ENCODE data around the gene REXO1. TPM values are rescaled to one million over a fixed set of nuclear protein-coding genes. Genes with fewer than 3 reads are reported as not detected.

The REXO1 gene
- total and polyA plus RNA-seq, 2 donors from 2014 or later: 12.1 to 36.8 TPM

- Histone ChIP-seq H3K9ac (ENCODE audit: low read length in 3 of 3) (no peak overlapping the region), H3K9me3 (ENCODE audit: control insufficient read depth in 2 of 3, insufficient read depth in 1 of 3, low read length in 3 of 3) (no peaks in the 10 kb centered on the region), H3K27ac (ENCODE audit: low read depth in 2 of 2, low read length in 2 of 2) (no peak overlapping the region), H3K36me3 (ENCODE audit: control insufficient read depth in 2 of 3, insufficient read depth in 3 of 3, low read length in 3 of 3) (no peaks in the 10 kb centered on the region), H3K4me1 (ENCODE audit: control insufficient read depth in 2 of 3, insufficient read depth in 2 of 3, low read depth in 1 of 3, low read length in 3 of 3) (no peaks in the 10 kb centered on the region), H3K27me3 (ENCODE audit: control insufficient read depth, insufficient read depth, low read length) (peaks cover 3% of the 10 kb centered on the region), H3K4me3 (ENCODE audit: low read length in 3 of 3) (no peak overlapping the region)
- intact Hi-C loops (cut with DNase I): no loop called here
- FAIRE-seq (no peak), DNase-seq (peak in 1 of 5 donors; percentile 54)
- TF ChIP-seq CTCF (IDR thresholded peaks at IDR 0.05; ENCODE audit: borderline replicate concordance, extremely low read depth, insufficient read depth): no peak
Observed at GRCh38 chr19:1790054-1790792, 58.1 kb downstream of the REXO1 start.

GRCh38 chr19:1789261-1790041, 58.8 kb downstream of the REXO1 start:
- FAIRE-seq: no peak
- Histone ChIP-seq H3K9ac (ENCODE audit: low read length in 3 of 3) (no peak overlapping the region), H3K36me3 (ENCODE audit: control insufficient read depth in 2 of 3, insufficient read depth in 3 of 3, low read length in 3 of 3) (no peaks in the 10 kb centered on the region), H3K27ac (ENCODE audit: low read depth in 2 of 2, low read length in 2 of 2) (no peak overlapping the region), H3K4me3 (ENCODE audit: low read length in 3 of 3) (no peak overlapping the region), H3K27me3 (ENCODE audit: control insufficient read depth, insufficient read depth, low read length) (peaks cover 3% of the 10 kb centered on the region), H3K4me1 (ENCODE audit: control insufficient read depth in 2 of 3, insufficient read depth in 2 of 3, low read depth in 1 of 3, low read length in 3 of 3) (no peaks in the 10 kb centered on the region), H3K9me3 (ENCODE audit: control insufficient read depth in 2 of 3, insufficient read depth in 1 of 3, low read length in 3 of 3) (no peaks in the 10 kb centered on the region)
- intact Hi-C loops (cut with DNase I): no loop called here
- DNase-seq: peak in 1 of 5 donors; percentile 67
- TF ChIP-seq CTCF (IDR thresholded peaks at IDR 0.05; ENCODE audit: borderline replicate concordance, extremely low read depth, insufficient read depth): no peak

- no peaks in the 10 kb centered on the region for H3K4me1 ChIP-seq (ENCODE audit: control insufficient read depth in 2 of 3, insufficient read depth in 2 of 3, low read depth in 1 of 3, low read length in 3 of 3)
- H3K9me3 ChIP-seq (ENCODE audit: control insufficient read depth in 2 of 3, insufficient read depth in 1 of 3, low read length in 3 of 3): peaks cover 0 to 8% (median 0%) of the 10 kb centered on the region in 3 donors
- FAIRE-seq (no peak), DNase-seq (no peak)
- peaks cover 7% of the 10 kb centered on the region for H3K27me3 ChIP-seq (ENCODE audit: control insufficient read depth, insufficient read depth, low read length)
- H3K4me3 ChIP-seq (ENCODE audit: low read length in 3 of 3): no peak overlapping the region
- intact Hi-C loops (cut with DNase I): no loop called here
- H3K36me3 ChIP-seq (ENCODE audit: control insufficient read depth in 2 of 3, insufficient read depth in 3 of 3, low read length in 3 of 3): no peaks in the 10 kb centered on the region
- no peak overlapping the region for H3K27ac ChIP-seq (ENCODE audit: low read depth in 2 of 2, low read length in 2 of 2)
- no peak overlapping the region for H3K9ac ChIP-seq (ENCODE audit: low read length in 3 of 3)
- no peak for TF ChIP-seq CTCF (IDR thresholded peaks at IDR 0.05; ENCODE audit: borderline replicate concordance, extremely low read depth, insufficient read depth)
Observed at GRCh38 chr19:1787116-1787515, 61.2 kb downstream of the REXO1 start.
